ENCODE measurements around the gene PROSER2. TPM values are rescaled to one million over a fixed set of nuclear protein-coding genes. Genes with fewer than 3 reads are reported as not detected.

Gene PROSER2
- total and polyA plus RNA-seq, 2 donors (not counting 3 experiments of a cell fraction or from before 2014, with no cell fraction given), result 5.9 to 22.6 TPM

- dilution Hi-C loops (cut with MboI; ENCODE audit: extremely low pct_ligation_motif_present, low sequenced_read_pairs), result no loop called here
- CTCF ChIA-PET, result no interaction called here
- Histone ChIP-seq H2AFZ (ENCODE audit: low read depth, low read length) (no peak overlapping the region), H3K9ac (replicated peaks; ENCODE audit: extremely low read depth, insufficient read depth, low read length) (no peak overlapping the region), H3K4me2 (ENCODE audit: insufficient read depth, low read length) (no peak overlapping the region), H4K20me1 (replicated peaks; ENCODE audit: control insufficient read depth, extremely low read depth, insufficient read depth, low read length) (no peaks in the 10 kb centered on the region), H3K79me2 (ENCODE audit: control insufficient read depth, insufficient read depth, low read length) (no peaks in the 10 kb centered on the region), H3K9me1 (replicated peaks; ENCODE audit: control insufficient read depth, extremely low read depth, insufficient read depth, low read length) (no peaks in the 10 kb centered on the region), H3K4me1 (ENCODE audit: control insufficient read depth, extremely low read depth, insufficient read depth, low read length) (peaks cover 1% of the 10 kb centered on the region), H3K27me3 (ENCODE audit: control insufficient read depth in 2 of 2, insufficient read depth in 2 of 2, low read length in 2 of 2) (no peaks in the 10 kb centered on the region), H3K36me3 (ENCODE audit: control insufficient read depth in 2 of 2, extremely low read depth in 1 of 2, insufficient read depth in 2 of 2, low read length in 2 of 2) (peaks cover 0 to 3% of the 10 kb centered on the region in 2 experiments), H3K27ac (ENCODE audit: insufficient read depth, low read depth, low read length) (no peak overlapping the region), H3K9me3 (replicated peaks; ENCODE audit: control insufficient read depth, insufficient read depth, low read length) (no peaks in the 10 kb centered on the region), H3K4me3 (replicated peaks in 1 of 3; ENCODE audit: insufficient read depth in 1 of 3, low read depth in 1 of 3, low read length in 3 of 3) (no peak overlapping the region)
- FAIRE-seq (no peak), DNase-seq (ENCODE audit: low read depth, low spot score) (no peak)
- TF ChIP-seq POLR2A (IDR thresholded peaks at IDR 0.05; ENCODE audit: low read depth, low read length) (no peak), EZH2 (IDR thresholded peaks at IDR 0.05; ENCODE audit: borderline replicate concordance, low read depth, low read length, severe bottlenecking) (no peak), FOS (IDR thresholded peaks at IDR 0.05; ENCODE audit: borderline replicate concordance, insufficient read depth, low read length) (no peak), JUN (IDR thresholded peaks at IDR 0.05; ENCODE audit: borderline replicate concordance, insufficient read depth, insufficient read length, low read depth) (no peak), MYC (IDR thresholded peaks at IDR 0.05; ENCODE audit: low read depth, low read length) (no peak), GATA2 (IDR thresholded peaks at IDR 0.05; ENCODE audit: insufficient read depth, insufficient read length, low read depth, low read length) (no peak), MAX (IDR thresholded peaks at IDR 0.05; ENCODE audit: insufficient read depth, insufficient read length) (no peak), CTCF (IDR thresholded peaks at IDR 0.05; ENCODE audit: extremely low read depth in 1 of 2, insufficient read depth in 1 of 2, low read depth in 1 of 2, low read length in 2 of 2) (no peak), POLR2AphosphoS5 (IDR thresholded peaks at IDR 0.05; ENCODE audit: insufficient read depth, low read depth, low read length) (no peak)
- BruUV-seq (replicated peaks), result no TSS peak
- intact Hi-C loops (cut with micrococcal nuclease), result no loop called here
- POLR2A ChIA-PET, result no interaction called here
These were observed 42.4 kb downstream of the PROSER2 start for GRCh38 chr10:11865561-11865960.
